ENCODE results near the gene LRMDA. TPM values are rescaled to one million over a fixed set of nuclear protein-coding genes. Genes with fewer than 3 reads are reported as not detected.
"Not testable (repeated sequence)": the region's sequence is repeated elsewhere in the genome, so short reads cannot be mapped to it uniquely, and the experiment has no call there.

The LRMDA gene
- total RNA-seq, 1 donor from 2014 or later: not detected

DNA sequence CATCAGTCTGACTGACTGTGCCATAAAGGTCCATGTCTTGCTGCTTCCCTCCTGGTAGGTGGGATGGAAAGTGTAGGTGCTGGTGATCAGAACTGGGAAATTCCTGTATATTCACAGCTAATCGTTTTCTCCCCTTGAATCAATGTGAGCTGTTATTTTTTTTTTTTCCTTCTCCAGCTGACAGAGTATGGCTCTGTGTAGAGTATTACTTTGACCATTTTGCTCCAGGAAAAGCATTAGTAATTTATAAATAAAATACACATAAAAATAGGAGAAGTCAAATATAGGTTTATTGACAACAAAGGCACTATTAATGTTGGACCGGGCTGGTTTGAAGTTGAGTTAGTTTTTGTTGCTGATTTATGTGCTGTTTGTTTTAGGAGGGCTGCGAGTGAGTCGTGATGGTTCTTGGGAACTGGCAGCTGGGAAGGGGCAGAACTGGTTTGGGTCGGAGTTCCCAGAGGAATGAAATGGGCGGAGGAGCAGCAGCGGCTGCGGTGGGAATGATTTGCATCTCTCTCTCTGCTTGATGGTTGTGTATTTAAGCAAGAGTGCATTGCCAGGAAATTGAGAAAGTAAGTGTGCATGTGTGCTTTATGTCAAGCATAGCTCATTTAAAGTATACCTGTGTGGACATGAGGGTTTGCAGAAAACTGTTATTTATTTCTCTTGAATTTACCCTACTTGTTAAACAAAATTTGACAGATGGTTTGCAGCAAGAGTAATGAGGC, 80.9 kb downstream of the LRMDA start:
- peaks cover 6% of the 10 kb centered on the region for H3K27me3 Mint-ChIP-seq
- no peak overlapping the region for H3K27ac Mint-ChIP-seq
- no peak overlapping the region for H3K4me3 Mint-ChIP-seq
- intact Hi-C loops (cut with micrococcal nuclease): no loop called here
- H3K4me1 Mint-ChIP-seq: peaks cover 3% of the 10 kb centered on the region
- H3K36me3 Mint-ChIP-seq (ENCODE audit: low read depth): no peaks in the 10 kb centered on the region
- peaks cover 3% of the 10 kb centered on the region for H3K9me3 Mint-ChIP-seq
- DNase-seq: no peak

DNA sequence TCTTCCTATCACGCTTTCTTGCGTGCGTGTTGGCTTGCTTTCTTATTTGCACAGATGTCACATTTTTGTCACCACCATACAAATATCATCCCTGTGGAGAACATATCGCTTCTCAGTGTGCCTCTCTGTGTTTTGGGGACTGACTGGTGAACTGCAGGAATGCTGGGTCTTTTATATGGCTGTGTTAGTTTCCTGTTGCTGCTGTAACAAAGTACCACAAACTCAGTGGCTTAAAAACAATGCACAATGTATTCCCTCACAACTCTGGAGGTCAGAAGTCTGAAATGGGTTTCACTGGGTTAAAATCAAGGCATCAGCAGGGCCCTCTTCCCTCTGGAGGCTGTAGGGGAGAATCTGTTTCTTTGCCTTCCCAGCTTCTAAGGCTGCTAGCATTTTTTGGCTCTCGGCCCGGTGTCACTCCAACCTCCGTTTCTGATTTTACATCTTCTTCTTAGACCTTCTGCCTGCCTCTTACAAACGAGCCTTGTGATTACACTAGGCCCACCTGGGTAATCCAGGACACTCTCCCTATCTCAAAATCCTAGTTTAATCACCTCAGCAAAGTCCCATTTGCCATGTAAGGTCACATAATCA, 82.0 kb downstream of the LRMDA start:
- H3K4me1 Mint-ChIP-seq: peaks cover 3% of the 10 kb centered on the region
- no peak for DNase-seq
- no peaks in the 10 kb centered on the region for H3K36me3 Mint-ChIP-seq (ENCODE audit: low read depth)
- intact Hi-C loops (cut with micrococcal nuclease): no loop called here
- H3K27me3 Mint-ChIP-seq: peaks cover 8% of the 10 kb centered on the region
- H3K4me3 Mint-ChIP-seq: no peak overlapping the region
- H3K9me3 Mint-ChIP-seq: peaks cover 3% of the 10 kb centered on the region
- no peak overlapping the region for H3K27ac Mint-ChIP-seq

- DNase-seq: no peak
- H3K27ac Mint-ChIP-seq: no peak overlapping the region
- no peaks in the 10 kb centered on the region for H3K36me3 Mint-ChIP-seq (ENCODE audit: low read depth)
- peaks cover 3% of the 10 kb centered on the region for H3K9me3 Mint-ChIP-seq
- no peak overlapping the region for H3K4me3 Mint-ChIP-seq
- peaks cover 7% of the 10 kb centered on the region for H3K27me3 Mint-ChIP-seq
- intact Hi-C loops (cut with micrococcal nuclease): no loop called here
- peaks cover 3% of the 10 kb centered on the region for H3K4me1 Mint-ChIP-seq
Observed at GRCh38 chr10:75514830-75515229, 83.4 kb downstream of the LRMDA start.

DNA sequence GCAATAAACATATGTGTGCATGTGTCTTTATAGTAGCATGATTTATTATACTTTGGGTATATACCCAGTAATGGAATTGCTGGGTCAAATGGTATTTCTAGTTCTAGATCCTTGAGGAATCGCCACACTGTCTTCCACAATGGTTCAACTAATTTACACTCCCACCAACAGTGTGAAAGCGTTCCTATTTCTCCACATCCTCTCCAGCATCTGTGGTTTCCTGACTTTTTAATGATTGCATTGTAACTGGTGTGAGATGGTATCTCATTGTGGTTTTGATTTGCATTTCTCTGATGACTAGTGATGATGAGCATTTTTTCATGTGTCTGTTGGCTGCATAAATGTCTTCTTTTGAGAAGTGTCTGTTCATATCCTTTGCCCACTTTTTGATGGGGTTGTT, 84.7 kb downstream of the LRMDA start:
- DNase-seq; intact Hi-C loops (cut with micrococcal nuclease); H3K4me3 Mint-ChIP-seq; H3K27ac Mint-ChIP-seq; H3K36me3 Mint-ChIP-seq (ENCODE audit: low read depth); H3K27me3 Mint-ChIP-seq; H3K9me3 Mint-ChIP-seq; H3K4me1 Mint-ChIP-seq: not testable (repeated sequence)

DNA sequence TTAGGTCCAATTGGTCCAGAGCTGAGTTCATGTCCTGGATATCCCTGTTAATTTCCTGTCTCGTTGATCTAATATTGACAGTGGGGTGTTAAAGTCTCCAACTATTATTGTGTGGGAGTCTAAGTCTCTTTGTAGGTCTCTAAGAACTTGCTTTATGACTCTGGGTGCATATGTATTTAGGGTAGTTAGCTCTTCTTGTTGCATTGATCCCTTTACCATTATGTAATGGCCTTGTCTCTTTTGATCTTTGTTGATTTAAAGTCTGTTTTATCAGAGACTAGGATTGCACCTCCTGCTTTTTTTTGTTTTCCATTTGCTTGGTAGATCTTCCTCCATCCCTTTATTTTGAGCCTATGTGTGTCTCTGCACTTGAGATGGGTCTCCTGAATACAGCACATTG, 87.8 kb downstream of the LRMDA start:
- intact Hi-C loops (cut with micrococcal nuclease); H3K27me3 Mint-ChIP-seq; H3K4me3 Mint-ChIP-seq; DNase-seq; H3K27ac Mint-ChIP-seq; H3K36me3 Mint-ChIP-seq (ENCODE audit: low read depth); H3K4me1 Mint-ChIP-seq; H3K9me3 Mint-ChIP-seq: not testable (repeated sequence)

DNA sequence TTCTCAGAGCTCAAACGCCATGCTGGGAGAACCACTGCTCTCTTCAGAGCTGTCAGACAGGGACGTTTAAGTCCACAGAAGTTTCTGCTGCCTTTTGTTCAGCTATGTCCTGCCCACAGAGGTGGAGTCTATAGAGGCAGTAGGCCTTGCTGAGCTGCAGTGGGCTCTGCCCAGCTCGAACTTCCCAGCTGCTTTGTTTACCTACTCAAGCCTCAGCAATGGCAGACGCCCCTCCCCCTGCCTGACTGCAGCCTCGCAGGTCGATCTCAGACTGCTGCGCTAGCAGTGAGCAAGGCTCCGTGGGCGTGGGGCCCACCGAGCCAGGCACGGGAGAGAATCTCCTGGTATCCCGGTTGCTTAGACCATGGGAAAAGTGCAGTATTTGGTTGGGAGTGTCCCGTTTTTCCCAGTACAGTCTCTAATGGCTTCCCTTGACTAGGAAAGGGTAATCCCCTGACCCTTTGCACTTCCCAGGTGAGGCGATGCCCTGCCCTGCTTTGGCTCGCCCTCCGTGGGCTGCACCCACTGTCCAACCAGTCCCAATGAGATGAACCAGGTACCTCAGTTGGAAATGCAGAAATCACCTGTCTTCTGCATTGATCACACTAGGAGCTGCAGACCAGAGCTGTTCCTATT, 89.9 kb downstream of the LRMDA start:
- H3K36me3 Mint-ChIP-seq (ENCODE audit: low read depth); H3K4me3 Mint-ChIP-seq; DNase-seq; intact Hi-C loops (cut with micrococcal nuclease); H3K9me3 Mint-ChIP-seq; H3K27ac Mint-ChIP-seq; H3K27me3 Mint-ChIP-seq; H3K4me1 Mint-ChIP-seq: not testable (repeated sequence)

DNA sequence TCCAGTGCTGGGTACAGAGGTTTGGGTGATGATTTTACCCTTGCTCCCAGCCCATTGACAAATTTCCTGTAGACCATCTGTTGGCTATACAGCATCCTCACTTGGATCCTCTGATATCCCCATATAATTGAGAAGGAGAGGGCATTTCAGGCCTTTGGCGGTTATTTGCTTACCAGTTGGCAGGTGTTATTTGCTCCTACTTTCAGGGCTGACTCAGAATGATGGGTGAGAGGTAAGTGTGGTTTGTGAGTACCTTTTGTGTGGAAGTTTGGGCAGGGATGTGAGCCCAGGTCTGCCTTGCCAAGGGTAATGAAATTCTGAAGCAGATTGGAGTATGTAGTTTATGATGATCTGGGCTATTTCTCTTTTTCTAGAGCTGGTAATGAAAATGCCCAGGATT, 93.6 kb downstream of the LRMDA start:
- Mint-ChIP-seq H3K27me3 (peaks cover 3% of the 10 kb centered on the region), H3K4me3 (no peak overlapping the region)
- intact Hi-C loops (cut with micrococcal nuclease): no loop called here

GRCh38 chr10:75525646-75526045, 94.2 kb downstream of the LRMDA start:
- Mint-ChIP-seq H3K9me3 (no peaks in the 10 kb centered on the region), H3K4me1 (no peaks in the 10 kb centered on the region), H3K27me3 (no peaks in the 10 kb centered on the region), H3K27ac (no peak overlapping the region), H3K36me3 (ENCODE audit: low read depth) (no peaks in the 10 kb centered on the region), H3K4me3 (no peak overlapping the region)
- no peak for DNase-seq
- intact Hi-C loops (cut with micrococcal nuclease): no loop called here

More for the DNA sequence above, 93.6 kb downstream of the LRMDA start:
- H3K9me3 Mint-ChIP-seq: no peaks in the 10 kb centered on the region
- no peak overlapping the region for H3K27ac Mint-ChIP-seq
- no peaks in the 10 kb centered on the region for H3K4me1 Mint-ChIP-seq
- H3K36me3 Mint-ChIP-seq (ENCODE audit: low read depth): no peaks in the 10 kb centered on the region
- no peak for DNase-seq

DNA sequence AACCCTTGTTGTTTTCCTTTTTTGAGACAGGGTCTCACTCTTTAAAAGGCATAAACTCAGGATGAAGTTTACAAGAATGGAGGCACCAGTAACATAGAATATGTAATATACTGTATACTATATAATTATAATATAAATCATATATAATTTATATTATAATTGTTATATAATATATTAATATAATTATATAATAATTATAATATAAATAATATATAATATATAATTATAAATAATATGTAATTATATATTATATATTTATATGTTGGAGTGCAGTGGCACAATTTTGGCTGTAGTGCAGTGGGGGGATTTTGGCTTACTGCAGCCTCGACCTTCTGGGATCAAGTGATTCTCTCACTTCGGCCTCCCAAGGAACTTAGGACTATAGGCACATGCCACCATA, 96.1 kb downstream of the LRMDA start:
- no peaks in the 10 kb centered on the region for H3K4me1 Mint-ChIP-seq

DNA sequence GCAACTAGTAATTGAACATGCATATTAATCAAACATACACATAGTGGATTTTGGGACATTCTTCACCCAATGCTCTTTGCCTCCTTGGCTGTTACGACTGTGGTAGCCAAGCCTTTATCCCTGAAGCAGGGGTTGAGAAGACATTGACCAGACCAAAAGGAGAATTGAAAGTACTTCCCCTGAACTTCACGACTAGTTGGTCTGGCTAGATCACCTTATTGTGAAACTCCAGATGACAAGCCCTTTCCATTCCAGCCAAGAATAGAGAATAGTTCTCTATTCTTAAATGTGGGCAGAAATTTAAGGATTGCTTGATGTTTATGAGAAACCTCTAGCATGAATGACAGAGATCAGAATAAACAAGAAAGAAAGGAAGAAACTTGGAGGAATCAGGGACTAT, 97.0 kb downstream of the LRMDA start:
- Mint-ChIP-seq H3K9me3 (no peaks in the 10 kb centered on the region), H3K27me3 (no peaks in the 10 kb centered on the region), H3K4me1 (no peaks in the 10 kb centered on the region), H3K36me3 (ENCODE audit: low read depth) (no peaks in the 10 kb centered on the region), H3K27ac (no peak overlapping the region), H3K4me3 (no peak overlapping the region)
- DNase-seq: no peak
- intact Hi-C loops (cut with micrococcal nuclease): no loop called here

More for the DNA sequence above, 96.1 kb downstream of the LRMDA start:
- Mint-ChIP-seq H3K9me3 (no peaks in the 10 kb centered on the region), H3K27ac (no peak overlapping the region), H3K4me3 (no peak overlapping the region), H3K36me3 (ENCODE audit: low read depth) (no peaks in the 10 kb centered on the region), H3K27me3 (no peaks in the 10 kb centered on the region)
- intact Hi-C loops (cut with micrococcal nuclease): no loop called here
- DNase-seq: no peak

DNA sequence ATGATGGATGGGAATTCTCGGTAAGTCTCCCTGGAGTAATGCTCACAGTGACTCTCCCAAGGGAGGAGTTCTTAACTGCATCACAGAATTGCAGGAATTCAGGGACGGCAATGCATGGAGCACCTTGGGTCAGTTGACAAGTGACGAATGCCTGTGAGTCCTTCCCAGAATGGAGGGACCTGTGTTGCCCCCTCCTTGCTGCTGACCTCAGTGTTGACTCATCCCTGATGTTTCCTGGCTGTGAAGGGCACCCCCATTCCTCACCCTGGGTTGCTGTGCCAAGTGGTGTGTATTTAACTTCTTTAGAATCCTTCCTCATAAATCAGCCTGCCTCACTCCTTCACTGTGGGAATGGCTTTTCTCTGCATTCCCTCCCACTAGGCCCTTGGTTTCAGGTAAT, 98.9 kb downstream of the LRMDA start:
- Mint-ChIP-seq H3K4me3 (no peak overlapping the region), H3K9me3 (no peaks in the 10 kb centered on the region), H3K27ac (no peak overlapping the region), H3K27me3 (no peaks in the 10 kb centered on the region), H3K36me3 (ENCODE audit: low read depth) (no peaks in the 10 kb centered on the region), H3K4me1 (no peaks in the 10 kb centered on the region)
- intact Hi-C loops (cut with micrococcal nuclease): no loop called here
- no peak for DNase-seq

DNA sequence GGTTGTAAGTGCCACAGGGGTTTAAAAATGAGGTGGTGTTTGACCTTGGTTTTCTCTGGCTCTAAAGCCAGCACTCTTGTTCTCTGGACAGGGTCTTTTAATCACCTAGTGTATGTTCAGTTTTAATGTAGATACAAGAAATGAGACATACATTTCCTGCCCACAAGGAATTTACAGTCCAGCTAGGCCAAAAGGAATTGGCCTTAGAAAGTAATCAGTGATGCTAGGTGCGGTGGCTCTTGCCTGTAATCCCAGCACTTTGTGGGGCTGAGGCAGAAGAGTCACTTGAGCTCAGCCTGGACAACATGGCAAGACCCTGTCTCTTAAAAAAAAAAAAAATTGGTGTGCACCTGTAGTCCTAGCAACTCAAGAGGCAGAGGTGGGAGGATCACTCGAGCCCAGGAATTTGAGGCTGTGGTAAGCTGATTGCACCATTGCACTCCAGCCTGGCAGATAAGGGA, 100.2 kb downstream of the LRMDA start:
- H3K27me3 Mint-ChIP-seq: no peaks in the 10 kb centered on the region
- no peak overlapping the region for H3K4me3 Mint-ChIP-seq
- no peak for DNase-seq
- no peaks in the 10 kb centered on the region for H3K4me1 Mint-ChIP-seq
- H3K9me3 Mint-ChIP-seq: no peaks in the 10 kb centered on the region
- intact Hi-C loops (cut with micrococcal nuclease): no loop called here
- no peaks in the 10 kb centered on the region for H3K36me3 Mint-ChIP-seq (ENCODE audit: low read depth)
- H3K27ac Mint-ChIP-seq: no peak overlapping the region

GRCh38 chr10:75532253-75532924, 101.0 kb downstream of the LRMDA start:
- Mint-ChIP-seq H3K4me3 (no peak overlapping the region), H3K27me3 (no peaks in the 10 kb centered on the region), H3K27ac (no peak overlapping the region), H3K36me3 (ENCODE audit: low read depth) (no peaks in the 10 kb centered on the region), H3K4me1 (no peaks in the 10 kb centered on the region), H3K9me3 (no peaks in the 10 kb centered on the region)
- intact Hi-C loops (cut with micrococcal nuclease): no loop called here
- no peak for DNase-seq

- Mint-ChIP-seq H3K27me3 (no peaks in the 10 kb centered on the region), H3K27ac (no peak overlapping the region), H3K4me1 (no peaks in the 10 kb centered on the region), H3K36me3 (ENCODE audit: low read depth) (no peaks in the 10 kb centered on the region), H3K4me3 (no peak overlapping the region), H3K9me3 (no peaks in the 10 kb centered on the region)
- no peak for DNase-seq
- intact Hi-C loops (cut with micrococcal nuclease): no loop called here
Observed at GRCh38 chr10:75538144-75538543, 106.7 kb downstream of the LRMDA start.
